ENCODE measurements around the gene ARHGAP32.
"Not testable (repeated sequence)": the region's sequence is repeated elsewhere in the genome, so short reads cannot be mapped to it uniquely, and the experiment has no call there.

Gene ARHGAP32

GRCh38 chr11:128927683-128928336 lies 264.3 kb downstream of the ARHGAP32 start:
- no peak for DNase-seq

- DNase-seq, result no peak
These were observed 265.0 kb downstream of the ARHGAP32 start for GRCh38 chr11:128927108-128927461.

DNA sequence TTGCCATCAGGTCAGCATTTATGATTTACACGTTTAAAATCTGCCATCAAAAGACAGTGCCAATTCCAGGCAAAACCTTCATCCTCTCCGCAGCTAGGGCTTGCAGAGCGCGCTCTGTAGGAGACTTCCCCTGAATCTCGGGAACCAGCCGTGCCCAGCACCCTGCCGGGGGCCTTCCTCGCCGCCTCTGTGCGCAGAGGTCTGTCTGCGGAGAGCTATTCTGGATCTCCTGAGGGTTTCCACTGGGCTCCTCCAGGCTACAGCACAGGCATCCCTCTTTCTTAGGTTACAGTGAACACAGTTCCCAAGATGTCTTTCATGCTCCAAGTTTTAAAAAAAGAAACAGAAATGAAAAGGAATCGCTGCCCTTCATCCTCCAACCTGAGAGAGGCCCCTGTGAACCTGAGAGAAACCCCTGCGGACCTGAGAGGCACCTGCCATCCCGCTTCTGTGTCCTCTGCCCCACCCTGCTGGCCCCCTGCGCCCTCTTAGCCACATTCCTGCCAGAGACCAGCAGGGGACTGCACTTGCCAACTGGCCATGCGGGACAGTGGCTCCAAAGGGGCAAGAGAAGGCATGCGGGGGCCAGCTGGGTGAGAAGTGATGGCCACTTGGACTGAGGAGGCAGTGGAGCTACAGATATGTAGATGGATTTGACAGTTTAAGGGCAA lies 265.6 kb downstream of the ARHGAP32 start:
- no peak for DNase-seq

DNA sequence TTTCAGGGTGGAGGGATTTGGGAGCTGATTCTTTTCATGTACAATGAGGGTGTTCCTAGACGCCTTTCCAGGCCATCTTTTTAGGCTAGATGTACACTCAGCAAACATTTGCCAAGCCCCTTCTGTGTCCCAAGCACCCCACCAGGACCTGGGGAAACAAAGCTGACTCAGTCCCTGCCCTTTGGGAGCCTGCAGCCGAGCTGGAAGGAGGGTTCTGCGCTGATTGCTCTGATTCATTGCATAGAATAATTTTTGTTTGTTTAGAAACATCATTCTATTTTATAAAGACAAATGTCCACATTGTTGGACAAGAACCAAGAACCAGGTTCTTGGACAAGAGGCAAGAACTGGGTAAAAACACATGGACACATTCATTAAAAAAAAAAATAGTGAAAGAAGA lies 266.1 kb downstream of the ARHGAP32 start:
- DNase-seq, result no peak

GRCh38 chr11:128925250-128925600 lies 266.9 kb downstream of the ARHGAP32 start:
- DNase-seq, result no peak

DNA sequence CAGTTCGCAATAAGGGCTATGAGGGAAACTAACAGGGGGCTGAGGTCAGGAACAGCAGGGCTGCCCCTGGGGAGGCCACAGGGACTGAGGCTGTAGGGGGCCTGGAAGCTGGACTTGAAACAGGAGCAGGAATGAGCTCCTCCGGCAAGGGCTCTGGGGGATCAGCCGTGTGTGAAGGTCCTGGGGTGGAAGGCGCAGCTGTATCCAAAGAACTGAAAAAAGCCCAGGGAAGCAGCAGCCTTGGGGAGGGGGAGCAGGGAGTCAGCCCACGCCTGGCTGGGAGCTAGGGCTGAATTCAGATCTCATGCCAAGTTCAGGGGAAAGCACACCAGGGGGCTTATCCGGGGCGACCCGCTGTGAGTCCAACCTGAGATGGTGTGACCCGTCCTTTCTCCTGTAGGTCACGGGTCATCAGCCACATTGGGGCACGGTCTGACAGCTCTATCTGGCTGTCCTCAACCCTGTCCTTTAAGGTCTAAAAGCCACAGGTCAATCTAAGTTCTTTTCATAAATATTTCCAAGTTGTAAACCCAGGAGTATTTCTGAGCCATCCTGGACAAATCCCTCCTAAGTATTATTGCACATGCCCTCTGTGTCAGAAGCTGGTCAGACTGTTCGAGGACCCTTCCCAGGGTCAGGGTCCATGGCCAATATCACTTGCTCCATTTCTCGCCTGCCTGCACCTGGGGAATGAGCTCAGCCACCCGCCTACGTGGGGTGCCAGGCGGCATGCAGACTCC lies 267.4 kb downstream of the ARHGAP32 start:
- DNase-seq, result no peak

DNA sequence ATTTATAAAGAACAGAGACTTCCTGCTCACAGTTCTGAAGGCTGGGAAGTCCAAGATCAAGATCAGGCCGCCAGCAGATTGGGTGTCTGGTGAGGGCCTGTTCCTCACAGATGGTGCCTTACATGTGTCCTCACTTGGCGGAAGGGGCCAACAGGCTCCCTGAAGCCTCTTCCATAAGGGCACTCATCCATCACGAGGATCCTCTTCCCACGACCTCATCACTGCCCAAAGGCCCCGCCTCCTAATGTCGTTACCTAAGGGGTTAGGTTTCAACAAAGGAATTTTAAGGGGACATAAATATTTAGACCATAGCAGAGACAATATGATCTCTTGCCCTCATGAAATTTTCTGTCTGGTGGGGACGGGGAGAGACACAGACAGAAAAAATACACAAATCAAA lies 268.0 kb downstream of the ARHGAP32 start:
- DNase-seq, result no peak

- no peak for DNase-seq
These were observed 270.3 kb downstream of the ARHGAP32 start for GRCh38 chr11:128921793-128922192.

GRCh38 chr11:128920666-128921065 lies 271.5 kb downstream of the ARHGAP32 start:
- no peak for DNase-seq

GRCh38 chr11:128919635-128920034 lies 272.5 kb downstream of the ARHGAP32 start:
- not testable (repeated sequence) for DNase-seq

GRCh38 chr11:128919216-128919615 lies 272.9 kb downstream of the ARHGAP32 start:
- DNase-seq, result no peak

GRCh38 chr11:128917144-128917724 lies 274.9 kb downstream of the ARHGAP32 start:
- DNase-seq, result no peak

GRCh38 chr11:128916681-128917080 lies 275.4 kb downstream of the ARHGAP32 start:
- no peak for DNase-seq

- DNase-seq, result no peak
These were observed 276.0 kb downstream of the ARHGAP32 start for GRCh38 chr11:128916037-128916572.

- DNase-seq, result no peak
These were observed 277.0 kb downstream of the ARHGAP32 start for GRCh38 chr11:128915149-128915521.

Measured in stimulated activated CD4-positive, alpha-beta T cell treated with anti-CD3 and anti-CD28 coated beads, Interleukin-4, amount 100 ng/mL, for 1 hour (primary cell).